Natural killer cell (primary cell): ENCODE results near the gene ILKAP. TPM values are rescaled to one million over a fixed set of nuclear protein-coding genes. Genes with fewer than 3 reads are reported as not detected.

Experiments used
- ATAC-seq, 3 donors: fragments of 150-1000 bp in 2 of 3; fragments of 200-7000 bp in 1 of 3; cut with Tn5 transposase; 1 replicate in 1 of 3; 2 replicates in 2 of 3; pipeline ENCODE4 v1.10.0; 2021; ENCODE audit warnings: mild to moderate bottlenecking in 2 of 3, moderate library complexity in 2 of 3
- DNase-seq, 2 donors: peaks; one replicate each; pipeline versions ENCODE4 v3.0.0 to v3.0.0-alpha.2; 2013 to 2021; ENCODE audit warnings: mixed read lengths in 1 of 2
- H3K27ac ChIP-seq: one replicate; pipeline ENCODE4 v1.5.1; 2013; ENCODE audit warnings: mild to moderate bottlenecking, low read length
- H3K27me3 ChIP-seq: one replicate; pipeline ENCODE4 v1.6.1; 2013; ENCODE audit warnings: low read length; ENCODE audit not compliant: control insufficient read depth, insufficient read depth
- H3K36me3 ChIP-seq: one replicate; pipeline ENCODE4 v1.6.1; 2013; ENCODE audit warnings: low read length; ENCODE audit not compliant: control insufficient read depth, insufficient read depth
- H3K4me1 ChIP-seq: one replicate; pipeline ENCODE4 v1.6.1; 2013; ENCODE audit warnings: low read length; ENCODE audit not compliant: control insufficient read depth, insufficient read depth
- H3K4me3 ChIP-seq: one replicate; pipeline ENCODE4 v1.5.1; 2013; ENCODE audit warnings: low read length
- H3K9me3 ChIP-seq: one replicate; pipeline ENCODE4 v1.6.1; 2013; ENCODE audit warnings: low read length; ENCODE audit not compliant: control insufficient read depth, insufficient read depth
- H3K27ac Mint-ChIP-seq, 2 donors: one replicate each; pipeline ENCODE4 v1.8.0; 2022; ENCODE audit warnings: mild to moderate bottlenecking in 2 of 2, mixed read lengths in 2 of 2, moderate library complexity in 1 of 2
- H3K27me3 Mint-ChIP-seq, 2 donors: one replicate each; pipeline ENCODE4 v1.8.0; 2022; ENCODE audit warnings: low read depth in 2 of 2, mixed read lengths in 2 of 2
- H3K36me3 Mint-ChIP-seq: one replicate; pipeline ENCODE4 v1.8.0; 2022; ENCODE audit warnings: mixed read lengths
- H3K4me1 Mint-ChIP-seq, 2 donors: one replicate each; pipeline ENCODE4 v1.8.0; 2022; ENCODE audit warnings: mixed read lengths in 2 of 2
- H3K4me3 Mint-ChIP-seq: one replicate; pipeline ENCODE4 v1.8.0; 2022; ENCODE audit warnings: mild to moderate bottlenecking, moderate library complexity, mixed read lengths
- H3K9me3 Mint-ChIP-seq, 2 donors: one replicate each; pipeline ENCODE4 v1.8.0; 2022; ENCODE audit warnings: mixed read lengths in 2 of 2
- CTCF ChIP-seq: fragments of 200-600 bp; IDR thresholded peaks from one replicate; pipeline ENCODE4 v1.8.0; 2022; ENCODE audit warnings: antibody characterized with exemption
- WGBS: methylation state at CpG from one replicate; pipeline ENCODE4 v1.1.7; 2013; ENCODE audit warnings: missing lambda C conversion rate; ENCODE audit not compliant: insufficient coverage; 5-methylcytosine and 5-hydroxymethylcytosine counted together
- intact Hi-C: fragments of 100-400 bp; cut with micrococcal nuclease; formaldehyde crosslinking; loops from one replicate; pipeline ENCODE4 v1.14.2; 2022
- total RNA-seq, 4 donors: library from RNA; stranded (reverse); fragments of 120-200 nt in 1 of 4; gene quantifications; one replicate each; pipeline versions ENCODE4 v1.2.3 to v1.2.4, GENCODE V29; 2013 to 2022

ILKAP gene
- total RNA-seq, 3 donors from 2014 or later (not counting 1 experiment from before 2014, with no cell fraction given) = 146 to 200 (median 183) TPM

GRCh38 chr2:238140040-238140439 lies 63.5 kb downstream of the ILKAP start:
- no peak for TF ChIP-seq CTCF
- Mint-ChIP-seq H3K4me1 (peaks cover 8 to 9% of the 10 kb centered on the region in 2 donors), H3K9me3 (no peaks in the 10 kb centered on the region), H3K36me3 (no peaks in the 10 kb centered on the region), H3K27ac (no peak overlapping the region), H3K27me3 (no peaks in the 10 kb centered on the region), H3K4me3 (no peak overlapping the region)
- DNase-seq (no peak), ATAC-seq (no peak)
- no peaks in the 10 kb centered on the region for H3K9me3 ChIP-seq
- H3K27me3 ChIP-seq = no peaks in the 10 kb centered on the region
- intact Hi-C loops = no loop called here
- whole genome bisulfite sequencing = 94% methylated on average over 7 of the region's 7 CpGs
- no peaks in the 10 kb centered on the region for H3K36me3 ChIP-seq
- H3K4me3 ChIP-seq = no peak overlapping the region
- H3K27ac ChIP-seq = no peak overlapping the region
- peaks cover 20% of the 10 kb centered on the region for H3K4me1 ChIP-seq

GRCh38 chr2:238139196-238140039 lies 64.1 kb downstream of the ILKAP start:
- Histone ChIP-seq H3K27me3 (no peaks in the 10 kb centered on the region), H3K4me1 (peaks cover 20% of the 10 kb centered on the region), H3K27ac (no peak overlapping the region), H3K36me3 (no peaks in the 10 kb centered on the region), H3K9me3 (no peaks in the 10 kb centered on the region), H3K4me3 (no peak overlapping the region)
- peak; percentile 49 for TF ChIP-seq CTCF
- peak in 2 of 3 donors; percentile 31 to 50 for ATAC-seq
- Mint-ChIP-seq H3K27me3 (no peaks in the 10 kb centered on the region), H3K4me1 (peaks cover 8 to 9% of the 10 kb centered on the region in 2 donors), H3K36me3 (no peaks in the 10 kb centered on the region), H3K4me3 (no peak overlapping the region), H3K27ac (no peak overlapping the region), H3K9me3 (no peaks in the 10 kb centered on the region)
- DNase-seq = peak; percentile 37 to 46
- 66% methylated on average over 56 of the region's 56 CpGs for WGBS
- intact Hi-C loops = no loop called here

GRCh38 chr2:238138331-238139195 lies 64.9 kb downstream of the ILKAP start, which contains the start of gene KLHL30:
Gene KLHL30 (plus strand): TSS chr2:238138668. CDS start chr2:238140755, 2,087 bp downstream.
- Mint-ChIP-seq H3K4me3 (no peak within 1 kb of the TSS), H3K9me3 (no peaks in the 10 kb centered on the region), H3K27me3 (no peaks in the 10 kb centered on the region), H3K36me3 (no peaks in the 10 kb centered on the region), H3K27ac (no peak within 1 kb of the TSS), H3K4me1 (peaks cover 8 to 9% of the 10 kb centered on the region in 2 donors)
- intact Hi-C loops = no loop called here
- no peak within 1 kb of the TSS for H3K4me3 ChIP-seq
- H3K36me3 ChIP-seq = no peaks in the 10 kb centered on the region
- H3K4me1 ChIP-seq = peaks cover 20% of the 10 kb centered on the region
- no peaks in the 10 kb centered on the region for H3K27me3 ChIP-seq
- ATAC-seq = no peak
- TF ChIP-seq CTCF = no peak
- no peak within 1 kb of the TSS for H3K27ac ChIP-seq
- H3K9me3 ChIP-seq = no peaks in the 10 kb centered on the region
- WGBS = 63% methylated on average over 22 of the region's 22 CpGs
- DNase-seq = no peak
